Measurements from ENCODE around the gene POLQ. TPM values are rescaled to one million over a fixed set of nuclear protein-coding genes. Genes with fewer than 3 reads are reported as not detected.

POLQ gene
- total RNA-seq, 1 donor from 2014 or later = 1.2 TPM

DNA sequence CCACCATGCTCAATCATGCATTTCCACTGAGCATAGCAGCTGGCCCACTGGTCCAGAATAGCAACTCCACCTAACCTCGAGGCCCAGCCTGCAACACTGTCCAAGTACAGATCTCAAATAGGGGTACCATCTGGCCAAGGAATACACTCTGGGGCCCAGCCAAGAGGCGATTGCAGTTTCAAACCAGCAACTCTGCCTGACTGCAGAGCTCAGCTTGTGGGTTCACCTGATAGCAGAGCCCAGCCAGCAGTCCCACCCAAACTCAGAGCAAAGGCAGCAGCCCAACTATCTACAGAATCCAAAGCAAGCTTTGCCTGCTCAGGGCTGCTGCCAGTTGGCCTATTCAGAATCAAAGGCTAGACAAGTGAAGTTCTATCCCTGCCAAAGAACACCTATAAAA, 30.5 kb downstream of the POLQ start:
- no peak for DNase-seq (ENCODE audit: extremely low spot score, unreplicated experiment)
- H3K4me1 Mint-ChIP-seq (ENCODE audit: unreplicated experiment) = peaks cover 16% of the 10 kb centered on the region
- no peak overlapping the region for H3K4me3 Mint-ChIP-seq (ENCODE audit: unreplicated experiment)
- no peaks in the 10 kb centered on the region for H3K27me3 Mint-ChIP-seq (ENCODE audit: unreplicated experiment)
- H3K27ac Mint-ChIP-seq (ENCODE audit: unreplicated experiment) = no peak overlapping the region
- H3K36me3 Mint-ChIP-seq (ENCODE audit: unreplicated experiment) = peaks cover 8% of the 10 kb centered on the region
- peaks cover 15% of the 10 kb centered on the region for H3K9me3 Mint-ChIP-seq (ENCODE audit: unreplicated experiment)
- TF ChIP-seq, protein P1, sequence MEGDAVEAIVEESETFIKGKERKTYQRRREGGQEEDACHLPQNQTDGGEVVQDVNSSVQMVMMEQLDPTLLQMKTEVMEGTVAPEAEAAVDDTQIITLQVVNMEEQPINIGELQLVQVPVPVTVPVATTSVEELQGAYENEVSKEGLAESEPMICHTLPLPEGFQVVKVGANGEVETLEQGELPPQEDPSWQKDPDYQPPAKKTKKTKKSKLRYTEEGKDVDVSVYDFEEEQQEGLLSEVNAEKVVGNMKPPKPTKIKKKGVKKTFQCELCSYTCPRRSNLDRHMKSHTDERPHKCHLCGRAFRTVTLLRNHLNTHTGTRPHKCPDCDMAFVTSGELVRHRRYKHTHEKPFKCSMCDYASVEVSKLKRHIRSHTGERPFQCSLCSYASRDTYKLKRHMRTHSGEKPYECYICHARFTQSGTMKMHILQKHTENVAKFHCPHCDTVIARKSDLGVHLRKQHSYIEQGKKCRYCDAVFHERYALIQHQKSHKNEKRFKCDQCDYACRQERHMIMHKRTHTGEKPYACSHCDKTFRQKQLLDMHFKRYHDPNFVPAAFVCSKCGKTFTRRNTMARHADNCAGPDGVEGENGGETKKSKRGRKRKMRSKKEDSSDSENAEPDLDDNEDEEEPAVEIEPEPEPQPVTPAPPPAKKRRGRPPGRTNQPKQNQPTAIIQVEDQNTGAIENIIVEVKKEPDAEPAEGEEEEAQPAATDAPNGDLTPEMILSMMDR (IDR thresholded peaks at IDR 0.05) = no peak

DNA sequence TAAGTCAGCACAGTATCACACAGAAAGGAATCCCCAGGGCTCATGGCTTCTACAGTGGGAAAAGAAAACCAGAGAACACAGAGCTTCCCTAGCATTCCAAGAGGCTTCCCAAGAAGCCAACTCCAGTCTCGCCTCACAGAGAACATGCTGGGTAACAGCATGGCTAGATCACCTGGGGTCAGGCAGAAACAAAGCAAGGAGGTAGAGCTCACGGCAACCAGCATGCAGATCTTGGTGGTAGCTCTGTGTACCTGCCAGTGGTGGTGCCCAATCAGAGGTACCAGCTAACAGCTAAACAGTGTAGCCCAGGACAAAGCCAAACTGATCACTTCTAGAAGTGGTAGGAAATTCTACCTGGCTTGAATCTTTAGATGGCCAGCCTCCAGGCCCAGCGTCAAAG, 31.3 kb downstream of the POLQ start:
- peaks cover 15% of the 10 kb centered on the region for H3K9me3 Mint-ChIP-seq (ENCODE audit: unreplicated experiment)
- H3K4me1 Mint-ChIP-seq (ENCODE audit: unreplicated experiment) = peaks cover 16% of the 10 kb centered on the region
- no peaks in the 10 kb centered on the region for H3K27me3 Mint-ChIP-seq (ENCODE audit: unreplicated experiment)
- H3K27ac Mint-ChIP-seq (ENCODE audit: unreplicated experiment) = no peak overlapping the region
- DNase-seq (ENCODE audit: extremely low spot score, unreplicated experiment) = no peak
- no peak overlapping the region for H3K4me3 Mint-ChIP-seq (ENCODE audit: unreplicated experiment)
- H3K36me3 Mint-ChIP-seq (ENCODE audit: unreplicated experiment) = peaks cover 8% of the 10 kb centered on the region
- TF ChIP-seq, protein P1 (IDR thresholded peaks at IDR 0.05) = no peak

DNA sequence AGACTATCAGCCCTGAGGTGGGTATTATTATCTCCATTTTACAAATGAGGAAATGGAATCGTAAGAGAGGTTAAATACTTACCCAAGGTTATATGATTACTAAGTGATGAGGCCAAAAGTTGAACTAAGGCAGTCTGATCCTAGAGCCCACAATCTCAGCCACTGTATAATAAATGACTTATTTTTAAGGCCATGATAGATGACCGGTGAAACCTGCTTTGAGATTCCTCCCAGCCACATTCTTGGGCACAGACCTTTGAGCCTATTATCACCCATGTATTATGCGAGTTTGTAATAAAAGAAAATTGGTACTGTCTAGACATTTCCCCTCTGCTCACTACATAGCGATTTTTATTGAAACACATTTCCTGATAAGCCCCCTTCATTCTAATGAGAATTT, 37.4 kb downstream of the POLQ start:
- Mint-ChIP-seq H3K27ac (ENCODE audit: unreplicated experiment) (no peak overlapping the region), H3K9me3 (ENCODE audit: unreplicated experiment) (no peaks in the 10 kb centered on the region), H3K36me3 (ENCODE audit: unreplicated experiment) (no peaks in the 10 kb centered on the region), H3K27me3 (ENCODE audit: unreplicated experiment) (no peaks in the 10 kb centered on the region), H3K4me1 (ENCODE audit: unreplicated experiment) (no peaks in the 10 kb centered on the region), H3K4me3 (ENCODE audit: unreplicated experiment) (no peak overlapping the region)
- TF ChIP-seq, protein P1 (IDR thresholded peaks at IDR 0.05) = no peak
- DNase-seq (ENCODE audit: extremely low spot score, unreplicated experiment) = no peak

DNA sequence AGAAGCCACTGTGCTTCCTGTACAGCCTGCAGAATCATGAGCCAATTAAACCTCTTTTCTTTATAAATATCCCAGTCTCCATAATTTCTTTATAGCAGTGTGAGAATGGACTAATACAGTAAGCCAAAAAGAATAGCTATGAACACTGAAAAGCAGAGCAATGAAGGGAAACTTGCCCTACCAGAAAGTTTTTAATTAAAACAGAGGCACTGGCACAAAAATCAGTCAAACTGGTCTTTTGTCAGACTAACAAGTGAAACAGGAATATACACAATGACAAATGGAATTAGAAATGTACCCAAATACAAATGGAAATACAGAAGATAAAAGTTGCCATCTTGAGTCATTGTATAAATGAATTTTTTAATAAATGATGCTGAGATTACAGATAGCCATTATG, 40.5 kb downstream of the POLQ start:
- Mint-ChIP-seq H3K27me3 (ENCODE audit: unreplicated experiment) (no peaks in the 10 kb centered on the region), H3K27ac (ENCODE audit: unreplicated experiment) (no peak overlapping the region), H3K9me3 (ENCODE audit: unreplicated experiment) (no peaks in the 10 kb centered on the region), H3K4me3 (ENCODE audit: unreplicated experiment) (no peak overlapping the region), H3K36me3 (ENCODE audit: unreplicated experiment) (no peaks in the 10 kb centered on the region), H3K4me1 (ENCODE audit: unreplicated experiment) (no peaks in the 10 kb centered on the region)
- no peak for DNase-seq (ENCODE audit: extremely low spot score, unreplicated experiment)
- TF ChIP-seq, protein P1 (IDR thresholded peaks at IDR 0.05) = no peak

DNA sequence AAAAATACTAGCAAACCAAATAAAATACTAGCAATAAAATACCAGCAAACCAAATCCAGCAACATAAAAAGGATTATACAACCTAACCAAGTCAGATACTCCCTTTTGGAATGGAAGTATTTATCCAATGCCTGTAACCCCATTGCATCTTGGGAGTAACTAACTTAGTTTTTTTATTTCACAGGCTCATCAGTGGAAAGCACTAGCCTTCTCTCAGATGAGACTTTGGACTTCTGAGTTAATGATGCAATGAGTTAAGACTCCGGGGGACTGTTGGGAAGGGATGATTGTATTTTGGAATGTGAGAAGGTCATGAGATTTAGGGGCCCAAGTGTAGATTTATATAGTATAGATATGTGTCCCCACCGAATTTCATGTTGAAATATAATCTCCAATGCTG, 41.2 kb downstream of the POLQ start:
- no peaks in the 10 kb centered on the region for H3K4me1 Mint-ChIP-seq (ENCODE audit: unreplicated experiment)
- no peaks in the 10 kb centered on the region for H3K9me3 Mint-ChIP-seq (ENCODE audit: unreplicated experiment)
- H3K4me3 Mint-ChIP-seq (ENCODE audit: unreplicated experiment) = no peak overlapping the region
- no peaks in the 10 kb centered on the region for H3K27me3 Mint-ChIP-seq (ENCODE audit: unreplicated experiment)
- no peak overlapping the region for H3K27ac Mint-ChIP-seq (ENCODE audit: unreplicated experiment)
- TF ChIP-seq, protein P1 (IDR thresholded peaks at IDR 0.05) = no peak
- DNase-seq (ENCODE audit: extremely low spot score, unreplicated experiment) = no peak
- H3K36me3 Mint-ChIP-seq (ENCODE audit: unreplicated experiment) = no peaks in the 10 kb centered on the region
